ENCODE measurements around the gene RCSD1. TPM values are rescaled to one million over a fixed set of nuclear protein-coding genes. Genes with fewer than 3 reads are reported as not detected.

The RCSD1 gene
- total RNA-seq, 2 experiments from 2014 or later: 42.3 to 44.6 TPM

DNA sequence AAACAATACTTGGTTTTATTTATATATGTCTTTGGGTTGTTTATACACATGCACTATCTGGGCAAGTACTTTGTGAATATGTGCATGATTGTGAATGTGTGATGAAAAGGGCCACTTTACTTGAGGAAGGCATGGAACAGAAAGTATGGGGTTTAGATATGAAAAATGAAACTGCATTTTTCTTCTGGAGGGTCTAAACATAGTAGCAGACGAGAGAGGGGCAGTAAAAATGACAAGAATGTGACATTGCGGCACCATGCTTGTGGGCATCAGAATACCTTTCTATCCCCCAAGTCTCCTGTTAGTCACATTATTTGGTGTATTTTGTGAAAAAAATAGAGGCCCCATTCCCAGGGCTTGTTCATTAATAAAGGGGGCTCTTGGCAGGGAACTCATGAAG lies 76.3 kb downstream of the RCSD1 start:
- TF ChIP-seq, protein P1, sequence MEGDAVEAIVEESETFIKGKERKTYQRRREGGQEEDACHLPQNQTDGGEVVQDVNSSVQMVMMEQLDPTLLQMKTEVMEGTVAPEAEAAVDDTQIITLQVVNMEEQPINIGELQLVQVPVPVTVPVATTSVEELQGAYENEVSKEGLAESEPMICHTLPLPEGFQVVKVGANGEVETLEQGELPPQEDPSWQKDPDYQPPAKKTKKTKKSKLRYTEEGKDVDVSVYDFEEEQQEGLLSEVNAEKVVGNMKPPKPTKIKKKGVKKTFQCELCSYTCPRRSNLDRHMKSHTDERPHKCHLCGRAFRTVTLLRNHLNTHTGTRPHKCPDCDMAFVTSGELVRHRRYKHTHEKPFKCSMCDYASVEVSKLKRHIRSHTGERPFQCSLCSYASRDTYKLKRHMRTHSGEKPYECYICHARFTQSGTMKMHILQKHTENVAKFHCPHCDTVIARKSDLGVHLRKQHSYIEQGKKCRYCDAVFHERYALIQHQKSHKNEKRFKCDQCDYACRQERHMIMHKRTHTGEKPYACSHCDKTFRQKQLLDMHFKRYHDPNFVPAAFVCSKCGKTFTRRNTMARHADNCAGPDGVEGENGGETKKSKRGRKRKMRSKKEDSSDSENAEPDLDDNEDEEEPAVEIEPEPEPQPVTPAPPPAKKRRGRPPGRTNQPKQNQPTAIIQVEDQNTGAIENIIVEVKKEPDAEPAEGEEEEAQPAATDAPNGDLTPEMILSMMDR (IDR thresholded peaks at IDR 0.05): no peak
- POLR2A ChIA-PET: interaction anchor here (0.6 kb wide), 1 partner anchor 1460 kb away, joined by 3 read pairs; no protein-coding TSS in a partner anchor
- peaks cover 58% of the 10 kb centered on the region for H3K36me3 ChIP-seq (ENCODE audit: insufficient read depth, low read length)

DNA sequence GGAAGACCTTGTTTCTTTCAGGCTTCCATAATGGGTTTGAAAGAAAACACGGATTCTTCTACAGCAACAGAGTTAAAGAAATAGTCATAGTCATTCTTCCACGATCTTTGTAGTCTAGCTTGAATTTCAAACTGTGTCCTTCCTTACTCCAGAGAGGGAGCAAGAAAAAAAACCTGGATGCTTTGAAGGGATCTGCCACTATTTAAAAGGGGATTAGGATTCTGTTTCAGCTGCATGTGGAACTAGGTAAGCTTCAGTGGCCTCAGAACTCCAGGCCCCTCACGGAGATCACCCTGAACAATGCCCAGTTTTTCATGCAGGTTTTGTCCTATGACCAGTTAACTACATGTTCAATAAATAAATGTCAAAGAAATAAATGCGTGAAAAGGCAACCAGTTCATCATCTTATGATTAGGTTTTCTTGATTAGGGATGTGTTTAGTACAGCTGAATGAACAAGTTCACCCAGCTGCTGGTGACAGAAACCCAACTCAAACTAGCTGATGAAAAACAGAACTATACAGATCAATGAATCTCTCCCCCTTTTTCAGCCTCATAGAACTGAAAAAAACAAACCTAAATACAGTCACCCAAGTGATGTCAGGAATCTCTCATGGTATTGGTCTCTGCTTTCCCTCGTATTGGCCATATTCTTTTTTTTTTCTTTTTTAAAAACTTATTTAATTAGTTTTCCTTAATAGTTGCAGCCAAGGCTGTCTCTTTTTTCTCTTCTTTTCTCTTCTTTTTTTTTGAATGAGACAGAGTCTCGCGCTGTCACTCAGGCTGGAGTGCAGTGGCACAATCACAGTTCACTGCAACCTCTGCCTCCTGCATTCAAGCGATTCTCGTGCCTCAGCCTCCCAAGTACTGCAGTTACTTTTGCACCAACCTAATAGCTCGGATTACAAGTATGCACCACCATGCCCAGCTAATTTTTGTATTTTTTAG lies 77.2 kb downstream of the RCSD1 start:
- peak overlapping the region; percentile 70 for H3K27ac Mint-ChIP-seq
- H3K27ac ChIP-seq (ENCODE audit: low read depth in 1 of 2, low read length in 2 of 2): no peak overlapping the region
- peaks cover 10% of the 10 kb centered on the region for H3K4me1 Mint-ChIP-seq (ENCODE audit: low read depth)
- POLR2A ChIA-PET: interaction anchor here (0.5 to 1.0 kb wide), 2 partner anchors 14 to 113 kb away, joined by 3 to 4 read pairs; partner anchors contain the start of gene MPZL1
- intact Hi-C loops (cut with DNase I, micrococcal nuclease): no loop called here
- H3K27me3 ChIP-seq (ENCODE audit: control insufficient read depth in 1 of 2, insufficient read depth in 2 of 2, low read length in 2 of 2): no peaks in the 10 kb centered on the region
- TF ChIP-seq, protein P1 (IDR thresholded peaks at IDR 0.05): no peak
- DNase-seq: no peak
- H3K4me3 ChIP-seq (ENCODE audit: low read length): no peak overlapping the region
- CTCF ChIA-PET: interaction anchor here (1.3 to 2.4 kb wide), 2 partner anchors 19 to 107 kb away, joined by 3 to 8 read pairs; no protein-coding TSS in a partner anchor
- no peak overlapping the region for H3K4me3 Mint-ChIP-seq
- ATAC-seq (ENCODE audit: poor library complexity): no peak
- peaks cover 49% of the 10 kb centered on the region for H3K36me3 Mint-ChIP-seq (ENCODE audit: low read depth)
- H3K36me3 ChIP-seq (ENCODE audit: insufficient read depth, low read length): peaks cover 50% of the 10 kb centered on the region
- no peaks in the 10 kb centered on the region for H3K9me3 Mint-ChIP-seq
- peaks cover 8% of the 10 kb centered on the region for H3K4me1 ChIP-seq (ENCODE audit: insufficient read depth, low read length)
- no peaks in the 10 kb centered on the region for H3K9me3 ChIP-seq (ENCODE audit: control insufficient read depth in 1 of 2, insufficient read depth in 1 of 2, low read length in 2 of 2)
- no peaks in the 10 kb centered on the region for H3K27me3 Mint-ChIP-seq

More for the DNA sequence above, 76.3 kb downstream of the RCSD1 start:
- peaks cover 55% of the 10 kb centered on the region for H3K36me3 Mint-ChIP-seq (ENCODE audit: low read depth)
- peaks cover 8% of the 10 kb centered on the region for H3K4me1 ChIP-seq (ENCODE audit: insufficient read depth, low read length)
- CTCF ChIA-PET: no interaction called here
- DNase-seq (no peak), ATAC-seq (ENCODE audit: poor library complexity) (no peak)
- H3K4me3 Mint-ChIP-seq: no peak overlapping the region
- peak overlapping the region; percentile 48 for H3K27ac Mint-ChIP-seq
- H3K27ac ChIP-seq (ENCODE audit: low read depth in 1 of 2, low read length in 2 of 2): no peak overlapping the region
- no peaks in the 10 kb centered on the region for H3K27me3 ChIP-seq (ENCODE audit: control insufficient read depth in 1 of 2, insufficient read depth in 2 of 2, low read length in 2 of 2)
- H3K9me3 ChIP-seq (ENCODE audit: control insufficient read depth in 1 of 2, insufficient read depth in 1 of 2, low read length in 2 of 2): no peaks in the 10 kb centered on the region
- H3K27me3 Mint-ChIP-seq: no peaks in the 10 kb centered on the region
- intact Hi-C loops (cut with DNase I, micrococcal nuclease): no loop called here
- H3K9me3 Mint-ChIP-seq: no peaks in the 10 kb centered on the region
- peaks cover 10% of the 10 kb centered on the region for H3K4me1 Mint-ChIP-seq (ENCODE audit: low read depth)
- H3K4me3 ChIP-seq (ENCODE audit: low read length): no peak overlapping the region

DNA sequence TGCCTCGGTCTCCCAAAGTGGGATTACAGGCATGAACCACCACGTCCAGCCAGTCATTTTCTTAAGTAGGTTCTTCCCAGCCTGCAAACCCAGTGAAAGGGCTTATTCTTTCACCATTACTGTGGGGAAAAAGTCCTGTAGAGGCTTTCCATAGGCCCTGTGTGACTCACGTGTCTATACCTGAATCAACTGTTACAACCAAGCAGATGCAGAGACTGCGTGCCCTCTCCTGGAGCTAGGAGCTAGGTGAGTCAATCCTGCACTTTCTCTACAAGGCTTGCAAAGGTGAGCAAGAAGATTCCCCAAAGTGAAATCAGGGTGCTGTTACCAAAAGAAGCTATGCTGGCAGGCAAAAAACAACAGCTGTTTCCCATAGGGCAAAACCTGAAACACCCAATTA lies 77.9 kb downstream of the RCSD1 start:
- no peak for ATAC-seq (ENCODE audit: poor library complexity)
- H3K9me3 ChIP-seq (ENCODE audit: control insufficient read depth in 1 of 2, insufficient read depth in 1 of 2, low read length in 2 of 2): no peaks in the 10 kb centered on the region
- H3K36me3 ChIP-seq (ENCODE audit: insufficient read depth, low read length): peaks cover 44% of the 10 kb centered on the region
- H3K27me3 ChIP-seq (ENCODE audit: control insufficient read depth in 1 of 2, insufficient read depth in 2 of 2, low read length in 2 of 2): no peaks in the 10 kb centered on the region
- no peaks in the 10 kb centered on the region for H3K27me3 Mint-ChIP-seq
- H3K4me3 Mint-ChIP-seq: no peak overlapping the region
- H3K4me1 ChIP-seq (ENCODE audit: insufficient read depth, low read length): peaks cover 8% of the 10 kb centered on the region
- H3K27ac ChIP-seq (ENCODE audit: low read depth in 1 of 2, low read length in 2 of 2): no peak overlapping the region
- peaks cover 43% of the 10 kb centered on the region for H3K36me3 Mint-ChIP-seq (ENCODE audit: low read depth)
- peaks cover 10% of the 10 kb centered on the region for H3K4me1 Mint-ChIP-seq (ENCODE audit: low read depth)
- ChIA-PET POLR2A (interaction anchor here (0.5 to 1.0 kb wide), 2 partner anchors 14 to 114 kb away, joined by 3 to 4 read pairs; partner anchors contain the start of gene MPZL1), CTCF (interaction anchor here (1.3 to 2.4 kb wide), 2 partner anchors 20 to 108 kb away, joined by 3 to 8 read pairs; no protein-coding TSS in a partner anchor)
- H3K27ac Mint-ChIP-seq: peak overlapping the region; percentile 70
- intact Hi-C loops (cut with DNase I, micrococcal nuclease): no loop called here
- TF ChIP-seq, protein P1 (IDR thresholded peaks at IDR 0.05): no peak
- no peak overlapping the region for H3K4me3 ChIP-seq (ENCODE audit: low read length)
- H3K9me3 Mint-ChIP-seq: no peaks in the 10 kb centered on the region
- DNase-seq: no peak

Measured in CD4-positive, alpha-beta T cell (primary cell).